Liver (tissue), 9 donors: Measurements from ENCODE around the gene THSD4. TPM values are rescaled to one million over a fixed set of nuclear protein-coding genes. Genes with fewer than 3 reads are reported as not detected.

Experiments
- DNase-seq: peaks from one replicate; pipeline ENCODE4 v3.0.0-alpha.2; 2017; ENCODE audit warnings: low spot score
- H3K27ac ChIP-seq, 2 donors: one replicate each; pipeline ENCODE4 v1.7.0; 2013; ENCODE audit warnings: inconsistent platforms in 2 of 2, low read length in 2 of 2, control low read depth in 1 of 2, low read depth in 1 of 2, mild to moderate bottlenecking in 1 of 2
- H3K27me3 ChIP-seq, 4 donors: one replicate each; pipeline versions ENCODE4 v1.6.1 to v1.7.0; 2013; ENCODE audit warnings: low read length in 3 of 4, inconsistent platforms in 1 of 4, mild to moderate bottlenecking in 1 of 4, moderate library complexity in 1 of 4; ENCODE audit not compliant: control insufficient read depth in 4 of 4, insufficient read depth in 4 of 4
- H3K36me3 ChIP-seq, 4 donors: one replicate each; pipeline versions ENCODE4 v1.6.1 to v1.7.0; 2013; ENCODE audit warnings: low read length in 3 of 4, mild to moderate bottlenecking in 3 of 4, low read depth in 1 of 4, moderate library complexity in 1 of 4; ENCODE audit not compliant: control insufficient read depth in 4 of 4, insufficient read depth in 3 of 4
- H3K4me1 ChIP-seq, 4 donors: one replicate each; pipeline versions ENCODE4 v1.6.1 to v1.7.0; 2013; ENCODE audit warnings: low read length in 3 of 4, mild to moderate bottlenecking in 3 of 4, moderate library complexity in 1 of 4; ENCODE audit not compliant: control insufficient read depth in 4 of 4, insufficient read depth in 4 of 4
- H3K4me3 ChIP-seq, 3 donors: one replicate each; pipeline versions ENCODE4 v1.6.1 to v1.7.0; 2013; ENCODE audit warnings: low read length in 3 of 3, control low read depth in 1 of 3, low read depth in 1 of 3, mild to moderate bottlenecking in 1 of 3
- H3K9ac ChIP-seq, 2 donors: one replicate each; pipeline ENCODE4 v1.7.0; 2013; ENCODE audit warnings: low read length in 2 of 2, mild to moderate bottlenecking in 2 of 2, moderate library complexity in 2 of 2, control low read depth in 1 of 2, low read depth in 1 of 2
- H3K9me3 ChIP-seq, 4 donors: one replicate each; pipeline versions ENCODE4 v1.6.1 to v1.7.0; 2013; ENCODE audit warnings: low read length in 3 of 4; ENCODE audit not compliant: control insufficient read depth in 4 of 4
- CTCF ChIP-seq: fragments of 150-350 bp; IDR thresholded peaks from 2 replicates; pipeline ENCODE4 v1.5.1; 2017; ENCODE audit warnings: improper control_type of control experiment, low read depth, low read length; ENCODE audit not compliant: missing input control
- FOXA1 ChIP-seq: IDR thresholded peaks from 2 replicates; pipeline ENCODE4 v1.6.1; 2016; ENCODE audit warnings: antibody characterized with exemption
- FOXA2 ChIP-seq: IDR thresholded peaks from 2 replicates; pipeline ENCODE4 v1.6.1; 2016; ENCODE audit warnings: antibody characterized with exemption
- GABPA ChIP-seq, 2 donors: IDR thresholded peaks in 1 of 2; conservative IDR thresholded peaks in 1 of 2; 2 replicates each; pipeline ENCODE4 v1.6.1; 2016; ENCODE audit warnings: antibody characterized with exemption in 2 of 2, mild to moderate bottlenecking in 1 of 2, moderate library complexity in 1 of 2
- HNF4A ChIP-seq, 2 donors: conservative IDR thresholded peaks; 2 replicates each; pipeline ENCODE4 v1.6.1; 2016; ENCODE audit warnings: antibody characterized with exemption in 2 of 2, mild to moderate bottlenecking in 2 of 2
- HNF4G ChIP-seq: IDR thresholded peaks from 2 replicates; pipeline ENCODE4 v1.6.1; 2016; ENCODE audit warnings: antibody characterized with exemption
- REST ChIP-seq: IDR thresholded peaks from 2 replicates; pipeline ENCODE4 v1.6.1; 2016; ENCODE audit warnings: antibody characterized with exemption, mild to moderate bottlenecking
- TAF1 ChIP-seq: conservative IDR thresholded peaks from 2 replicates; pipeline ENCODE4 v1.6.1; 2016; ENCODE audit warnings: antibody characterized with exemption, mild to moderate bottlenecking
- WGBS: extraction: QIAGEN DNeasy Blood & Tissue Kit; methylation state at CpG from one replicate; pipeline ENCODE4 v1.1.7; 2013; 5-methylcytosine and 5-hydroxymethylcytosine counted together
- polyA plus RNA-seq, 2 donors: library from polyadenylated mRNA; stranded (reverse) in 1 of 2; unstranded in 1 of 2; fragments of 200-250 nt in 1 of 2; fragments of >200 nt in 1 of 2; fragmentation: Nextera tagmentation in 1 of 2; extraction: Ambion mirVana in 1 of 2; gene quantifications; one replicate each; pipeline versions ENCODE4 v1.2.1 to v1.2.3, GENCODE V29; 2013 to 2015
- total RNA-seq, 2 donors: library from RNA; depleted of rRNA; stranded (reverse); fragments of >200 nt; gene quantifications; one replicate each; pipeline ENCODE4 v1.2.3, GENCODE V29; 2014
- TF ChIP-seq, protein P1 (sequence below): IDR thresholded peaks from 2 replicates; pipeline ENCODE4 v1.6.1; 2016; ENCODE audit warnings: antibody characterized with exemption
- donor health status: healthy.
- donor health status: healthy.
- donor health status: healthy.
- donor health status: healthy.
- donor health status: healthy.

The THSD4 gene
- total and polyA plus RNA-seq, 4 donors: 0.23 to 11.5 (median 1.9) TPM

GRCh38 chr15:71511796-71512681 is 396.8 kb downstream of the THSD4 start (continued):
- TF ChIP-seq REST (peak; percentile 14), CTCF (no peak)

- 48% methylated on average over 3 of the region's 3 CpGs for WGBS
- Histone ChIP-seq H3K27ac (peak overlapping the region; percentile 39 to 51), H3K9ac (no peak overlapping the region), H3K4me3 (no peak overlapping the region), H3K36me3 (no peaks in the 10 kb centered on the region), H3K9me3 (no peaks in the 10 kb centered on the region), H3K4me1 (peaks cover 5 to 57% (median 33%) of the 10 kb centered on the region in 4 donors), H3K27me3 (no peaks in the 10 kb centered on the region)
- TF ChIP-seq HNF4A (conservative IDR thresholded peaks at IDR 0.05): no peak
- no peak for TF ChIP-seq TAF1
- no peak for TF ChIP-seq FOXA1
- no peak for TF ChIP-seq GABPA (IDR thresholded peaks at IDR 0.05 in 1 of 2, conservative IDR thresholded peaks at IDR 0.05 in 1 of 2)
- TF ChIP-seq, protein P1, sequence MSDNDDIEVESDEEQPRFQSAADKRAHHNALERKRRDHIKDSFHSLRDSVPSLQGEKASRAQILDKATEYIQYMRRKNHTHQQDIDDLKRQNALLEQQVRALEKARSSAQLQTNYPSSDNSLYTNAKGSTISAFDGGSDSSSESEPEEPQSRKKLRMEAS: no peak
- TF ChIP-seq HNF4G: no peak
- no peak for TF ChIP-seq CTCF
- TF ChIP-seq REST: no peak
- no peak for TF ChIP-seq FOXA2
- DNase-seq: no peak
These were observed 397.4 kb downstream of the THSD4 start for GRCh38 chr15:71512682-71513006.
